HepG2 (cell line): ENCODE measurements around the gene MRPL14. TPM values are rescaled to one million over a fixed set of nuclear protein-coding genes. Genes with fewer than 3 reads are reported as not detected.

ENCODE experiments used
- AGO2 ChIP-seq: fragments of 200-400 bp; formaldehyde crosslinking; optimal IDR thresholded peaks from 2 replicates; pipeline ENCODE3; 2017; ENCODE audit warnings: mild to moderate bottlenecking, low read depth, low read length, moderate library complexity
- HOXA5 ChIP-seq: sonication (generic); formaldehyde crosslinking; IDR thresholded peaks from 2 replicates; pipeline ENCODE4 v1.4.0; 2020; ENCODE audit warnings: missing genetic modification reagents
- MXI1 ChIP-seq: IDR thresholded peaks from 3 replicates; pipeline ENCODE4 v1.6.1; 2012; ENCODE audit warnings: low read depth, low read length, inconsistent platforms, borderline replicate concordance
- ZMYM2 ChIP-seq: sonication (generic); formaldehyde crosslinking; IDR thresholded peaks from 2 replicates; pipeline ENCODE4 v1.8.0; 2022; ENCODE audit warnings: mild to moderate bottlenecking, missing genetic modification reagents
- polyA plus RNA-seq, 8 experiments: library from polyadenylated mRNA; depleted of rRNA in 3 of 8; stranded (reverse) in 7 of 8; unstranded in 1 of 8; fragments of >200 nt; fragmentation: Illumina TruSeq in 4 of 8; extraction: Trizol in 4 of 8; gene quantifications; 2 replicates each; pipeline versions ENCODE4 v1.2.1 to v1.2.3, GENCODE V29; 2011 to 2016; ENCODE audit warnings: low read depth in 4 of 8, missing spikeins in 1 of 8, mixed read lengths in 1 of 8; ENCODE audit not compliant: insufficient read depth in 1 of 8
- total RNA-seq, 5 experiments: library from RNA; depleted of rRNA; stranded (reverse); fragments of >200 nt; fragmentation: Illumina TruSeq; extraction: Trizol; gene quantifications; 2 replicates each; pipeline ENCODE4 v1.2.3, GENCODE V29; 2016; ENCODE audit warnings: low read depth in 1 of 5
- TF ChIP-seq, protein P1 (sequence below): sonication (generic); formaldehyde crosslinking; IDR thresholded peaks from 2 replicates; pipeline ENCODE4 v1.4.0; 2020; ENCODE audit warnings: missing genetic modification reagents
- TF ChIP-seq, protein P2 (sequence below): sonication (generic); formaldehyde crosslinking; conservative IDR thresholded peaks from 2 replicates; pipeline ENCODE4 v1.4.0; 2020; ENCODE audit warnings: missing genetic modification reagents
- TF ChIP-seq, protein P3 (sequence below): fragments of 450-650 bp; IDR thresholded peaks from 2 replicates; pipeline ENCODE4 v1.6.1; 2017; ENCODE audit warnings: mild to moderate bottlenecking
- TF ChIP-seq, protein P4 (sequence below): sonication (generic); formaldehyde crosslinking; IDR thresholded peaks from 2 replicates; pipeline ENCODE4 v1.4.0; 2020; ENCODE audit warnings: mild to moderate bottlenecking, missing genetic modification reagents

Gene MRPL14
- total and polyA plus RNA-seq, 2 of the 13 experiments (the other 11 are each of a cell fraction or from before 2014, with no cell fraction given): 157 to 178 TPM

DNA sequence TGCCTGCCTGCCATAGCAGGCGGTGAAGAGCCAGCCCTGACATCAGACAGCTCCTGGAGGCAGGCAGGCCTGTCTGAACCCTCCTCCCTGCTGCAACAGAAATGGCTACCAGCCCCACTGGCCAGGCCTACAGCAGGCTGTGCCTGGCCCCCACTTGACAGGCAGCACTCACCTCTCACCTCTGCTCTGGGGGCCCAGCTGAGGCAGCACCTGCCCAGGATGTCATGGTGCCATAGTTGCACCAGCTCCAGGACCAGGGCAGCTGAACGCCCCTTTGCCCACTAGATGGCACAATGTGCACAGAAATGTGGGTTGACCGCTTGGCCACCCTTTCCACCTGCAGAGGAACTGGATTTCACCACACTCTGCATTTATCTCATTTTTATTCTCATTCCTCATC lies 30.6 kb downstream of the MRPL14 start (continued):
- peak; percentile 65 for TF ChIP-seq AGO2
- TF ChIP-seq ZMYM2 (CRISPR knock-in tag): no peak
- TF ChIP-seq MXI1: peak; percentile 59; the same call in 1 of the 3 replicates
- TF ChIP-seq, protein P1, sequence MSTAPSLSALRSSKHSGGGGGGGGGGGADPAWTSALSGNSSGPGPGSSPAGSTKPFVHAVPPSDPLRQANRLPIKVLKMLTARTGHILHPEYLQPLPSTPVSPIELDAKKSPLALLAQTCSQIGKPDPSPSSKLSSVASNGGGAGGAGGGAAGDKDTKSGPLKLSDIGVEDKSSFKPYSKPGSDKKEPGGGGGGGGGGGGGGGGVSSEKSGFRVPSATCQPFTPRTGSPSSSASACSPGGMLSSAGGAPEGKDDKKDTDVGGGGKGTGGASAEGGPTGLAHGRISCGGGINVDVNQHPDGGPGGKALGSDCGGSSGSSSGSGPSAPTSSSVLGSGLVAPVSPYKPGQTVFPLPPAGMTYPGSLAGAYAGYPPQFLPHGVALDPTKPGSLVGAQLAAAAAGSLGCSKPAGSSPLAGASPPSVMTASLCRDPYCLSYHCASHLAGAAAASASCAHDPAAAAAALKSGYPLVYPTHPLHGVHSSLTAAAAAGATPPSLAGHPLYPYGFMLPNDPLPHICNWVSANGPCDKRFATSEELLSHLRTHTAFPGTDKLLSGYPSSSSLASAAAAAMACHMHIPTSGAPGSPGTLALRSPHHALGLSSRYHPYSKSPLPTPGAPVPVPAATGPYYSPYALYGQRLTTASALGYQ (CRISPR knock-in tag): no peak
- TF ChIP-seq, protein P2, sequence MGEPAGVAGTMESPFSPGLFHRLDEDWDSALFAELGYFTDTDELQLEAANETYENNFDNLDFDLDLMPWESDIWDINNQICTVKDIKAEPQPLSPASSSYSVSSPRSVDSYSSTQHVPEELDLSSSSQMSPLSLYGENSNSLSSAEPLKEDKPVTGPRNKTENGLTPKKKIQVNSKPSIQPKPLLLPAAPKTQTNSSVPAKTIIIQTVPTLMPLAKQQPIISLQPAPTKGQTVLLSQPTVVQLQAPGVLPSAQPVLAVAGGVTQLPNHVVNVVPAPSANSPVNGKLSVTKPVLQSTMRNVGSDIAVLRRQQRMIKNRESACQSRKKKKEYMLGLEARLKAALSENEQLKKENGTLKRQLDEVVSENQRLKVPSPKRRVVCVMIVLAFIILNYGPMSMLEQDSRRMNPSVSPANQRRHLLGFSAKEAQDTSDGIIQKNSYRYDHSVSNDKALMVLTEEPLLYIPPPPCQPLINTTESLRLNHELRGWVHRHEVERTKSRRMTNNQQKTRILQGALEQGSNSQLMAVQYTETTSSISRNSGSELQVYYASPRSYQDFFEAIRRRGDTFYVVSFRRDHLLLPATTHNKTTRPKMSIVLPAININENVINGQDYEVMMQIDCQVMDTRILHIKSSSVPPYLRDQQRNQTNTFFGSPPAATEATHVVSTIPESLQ (CRISPR knock-in tag): no peak
- TF ChIP-seq, protein P3, sequence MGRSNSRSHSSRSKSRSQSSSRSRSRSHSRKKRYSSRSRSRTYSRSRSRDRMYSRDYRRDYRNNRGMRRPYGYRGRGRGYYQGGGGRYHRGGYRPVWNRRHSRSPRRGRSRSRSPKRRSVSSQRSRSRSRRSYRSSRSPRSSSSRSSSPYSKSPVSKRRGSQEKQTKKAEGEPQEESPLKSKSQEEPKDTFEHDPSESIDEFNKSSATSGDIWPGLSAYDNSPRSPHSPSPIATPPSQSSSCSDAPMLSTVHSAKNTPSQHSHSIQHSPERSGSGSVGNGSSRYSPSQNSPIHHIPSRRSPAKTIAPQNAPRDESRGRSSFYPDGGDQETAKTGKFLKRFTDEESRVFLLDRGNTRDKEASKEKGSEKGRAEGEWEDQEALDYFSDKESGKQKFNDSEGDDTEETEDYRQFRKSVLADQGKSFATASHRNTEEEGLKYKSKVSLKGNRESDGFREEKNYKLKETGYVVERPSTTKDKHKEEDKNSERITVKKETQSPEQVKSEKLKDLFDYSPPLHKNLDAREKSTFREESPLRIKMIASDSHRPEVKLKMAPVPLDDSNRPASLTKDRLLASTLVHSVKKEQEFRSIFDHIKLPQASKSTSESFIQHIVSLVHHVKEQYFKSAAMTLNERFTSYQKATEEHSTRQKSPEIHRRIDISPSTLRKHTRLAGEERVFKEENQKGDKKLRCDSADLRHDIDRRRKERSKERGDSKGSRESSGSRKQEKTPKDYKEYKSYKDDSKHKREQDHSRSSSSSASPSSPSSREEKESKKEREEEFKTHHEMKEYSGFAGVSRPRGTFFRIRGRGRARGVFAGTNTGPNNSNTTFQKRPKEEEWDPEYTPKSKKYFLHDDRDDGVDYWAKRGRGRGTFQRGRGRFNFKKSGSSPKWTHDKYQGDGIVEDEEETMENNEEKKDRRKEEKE: no peak
- TF ChIP-seq, protein P4, sequence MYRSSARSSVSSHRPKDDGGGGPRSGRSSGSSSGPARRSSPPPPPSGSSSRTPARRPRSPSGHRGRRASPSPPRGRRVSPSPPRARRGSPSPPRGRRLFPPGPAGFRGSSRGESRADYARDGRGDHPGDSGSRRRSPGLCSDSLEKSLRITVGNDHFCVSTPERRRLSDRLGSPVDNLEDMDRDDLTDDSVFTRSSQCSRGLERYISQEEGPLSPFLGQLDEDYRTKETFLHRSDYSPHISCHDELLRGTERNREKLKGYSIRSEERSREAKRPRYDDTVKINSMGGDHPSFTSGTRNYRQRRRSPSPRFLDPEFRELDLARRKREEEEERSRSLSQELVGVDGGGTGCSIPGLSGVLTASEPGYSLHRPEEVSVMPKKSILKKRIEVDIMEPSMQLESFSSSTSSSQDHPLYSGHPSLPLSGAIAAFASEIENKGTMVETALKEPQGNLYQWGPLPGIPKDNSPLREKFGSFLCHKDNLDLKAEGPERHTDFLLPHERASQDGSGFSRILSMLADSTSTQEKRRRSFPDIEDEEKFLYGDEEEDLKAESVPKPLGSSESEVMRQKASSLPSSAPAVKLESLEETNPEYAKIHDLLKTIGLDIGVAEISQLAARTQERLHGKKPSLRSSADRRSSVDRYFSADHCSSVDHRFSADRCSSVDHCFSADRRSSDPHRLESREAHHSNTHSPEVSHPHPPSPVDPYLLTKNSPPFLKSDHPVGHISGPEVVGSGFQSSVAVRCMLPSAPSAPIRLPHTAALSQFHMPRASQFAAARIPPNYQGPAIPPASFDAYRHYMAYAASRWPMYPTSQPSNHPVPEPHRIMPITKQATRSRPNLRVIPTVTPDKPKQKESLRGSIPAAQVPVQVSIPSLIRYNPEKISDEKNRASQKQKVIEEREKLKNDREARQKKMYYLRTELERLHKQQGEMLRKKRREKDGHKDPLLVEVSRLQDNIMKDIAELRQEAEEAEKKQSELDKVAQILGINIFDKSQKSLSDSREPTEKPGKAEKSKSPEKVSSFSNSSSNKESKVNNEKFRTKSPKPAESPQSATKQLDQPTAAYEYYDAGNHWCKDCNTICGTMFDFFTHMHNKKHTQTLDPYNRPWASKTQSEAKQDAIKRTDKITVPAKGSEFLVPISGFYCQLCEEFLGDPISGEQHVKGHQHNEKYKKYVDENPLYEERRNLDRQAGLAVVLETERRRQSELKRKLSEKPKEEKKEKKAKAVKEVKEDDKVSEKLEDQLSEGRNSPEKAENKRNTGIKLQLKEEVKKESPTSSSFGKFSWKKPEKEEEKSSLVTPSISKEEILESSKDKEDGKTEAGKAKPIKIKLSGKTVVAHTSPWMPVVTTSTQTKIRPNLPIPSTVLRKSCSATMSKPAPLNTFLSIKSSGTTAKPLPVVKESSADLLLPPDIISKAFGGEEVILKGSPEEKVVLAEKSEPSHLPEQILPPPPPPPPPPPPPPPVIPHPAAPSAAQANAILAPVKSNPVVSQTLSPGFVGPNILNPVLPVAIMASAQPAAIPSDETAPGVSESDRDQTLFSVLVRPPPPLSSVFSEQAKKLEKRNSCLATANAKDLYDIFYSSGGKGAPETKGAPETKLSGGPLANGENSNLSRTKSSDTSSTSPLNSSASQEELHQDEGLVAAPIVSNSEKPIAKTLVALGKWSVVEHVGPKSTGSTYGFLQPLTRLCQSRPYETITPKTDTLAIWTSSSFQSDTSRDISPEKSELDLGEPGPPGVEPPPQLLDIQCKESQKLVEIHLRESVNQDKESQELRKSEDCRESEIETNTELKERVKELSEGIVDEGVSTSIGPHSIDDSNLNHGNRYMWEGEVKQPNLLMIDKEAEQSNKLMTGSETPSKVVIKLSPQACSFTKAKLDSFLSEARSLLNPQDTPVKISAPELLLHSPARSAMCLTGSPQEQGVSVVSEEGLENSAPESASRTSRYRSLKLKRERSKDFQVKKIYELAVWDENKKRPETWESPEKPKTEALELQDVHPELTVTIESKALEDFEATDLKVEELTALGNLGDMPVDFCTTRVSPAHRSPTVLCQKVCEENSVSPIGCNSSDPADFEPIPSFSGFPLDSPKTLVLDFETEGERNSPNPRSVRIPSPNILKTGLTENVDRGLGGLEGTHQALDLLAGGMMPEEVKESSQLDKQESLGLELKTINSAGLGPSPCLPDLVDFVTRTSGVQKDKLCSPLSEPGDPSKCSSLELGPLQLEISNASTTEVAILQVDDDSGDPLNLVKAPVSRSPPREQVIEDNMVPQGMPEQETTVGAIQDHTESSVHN (CRISPR knock-in tag): no peak
- no peak for TF ChIP-seq HOXA5 (CRISPR knock-in tag)
